IPS-18c (cell line): ENCODE data around the gene RHOC.

Experiments used
- H3K4me3 ChIP-seq: 2 replicates; pipeline ENCODE4 v1.7.0; 2013; ENCODE audit warnings: low read depth, mild to moderate bottlenecking, low read length, moderate library complexity; ENCODE audit not compliant: insufficient read depth
- H3K9me3 ChIP-seq: one replicate; pipeline ENCODE4 v1.6.1; 2013; ENCODE audit warnings: mild to moderate bottlenecking, low read length, moderate library complexity; ENCODE audit not compliant: control insufficient read depth, insufficient read depth

RHOC gene

DNA sequence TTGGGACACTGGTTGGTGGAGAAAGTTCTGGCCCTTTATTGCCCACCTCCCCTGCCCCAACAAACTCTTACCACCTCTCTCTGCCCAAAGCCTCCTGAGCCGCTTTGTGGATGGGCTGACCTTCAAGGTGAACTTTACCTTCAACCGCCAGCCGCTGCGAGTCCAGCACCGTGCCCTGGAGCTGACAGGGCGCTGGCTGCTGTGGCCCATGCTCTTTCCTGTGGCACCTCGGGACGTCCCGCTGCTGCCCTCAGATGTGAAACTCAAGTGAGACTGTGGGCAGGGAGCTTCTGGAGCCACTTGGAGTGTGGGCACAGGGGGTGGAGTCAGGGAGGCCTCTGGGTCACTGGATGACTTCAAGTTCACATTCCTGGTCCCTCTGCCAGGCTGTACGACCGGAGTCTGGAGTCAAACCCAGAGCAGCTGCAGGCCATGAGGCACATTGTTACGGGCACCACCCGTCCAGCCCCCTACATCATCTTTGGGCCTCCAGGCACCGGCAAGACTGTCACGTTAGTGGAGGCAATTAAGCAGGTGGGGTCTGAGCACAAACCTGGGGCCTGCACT, 12.5 kb downstream of the RHOC start:
- no peak overlapping the region for H3K4me3 ChIP-seq
- peaks cover 2% of the 10 kb centered on the region for H3K9me3 ChIP-seq

DNA sequence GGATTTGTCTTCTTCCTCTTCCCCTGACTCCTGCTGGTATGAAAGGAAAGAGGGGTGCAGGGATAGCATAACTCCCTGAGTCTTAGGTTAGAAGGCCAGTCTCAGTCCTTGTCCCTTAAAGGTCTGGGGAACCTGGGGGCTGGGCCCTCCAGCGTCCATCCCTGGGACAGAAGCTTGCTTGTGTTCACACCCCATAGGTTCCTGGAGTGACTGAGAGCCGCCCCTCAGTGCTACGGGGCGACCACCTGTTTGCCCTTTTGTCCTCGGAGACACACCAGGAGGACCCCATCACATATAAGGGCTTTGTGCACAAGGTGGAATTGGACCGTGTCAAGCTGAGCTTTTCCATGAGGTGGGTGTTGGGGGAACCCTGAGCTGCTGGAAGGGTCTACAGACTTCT, 13.1 kb downstream of the RHOC start:
- H3K4me3 ChIP-seq = no peak overlapping the region
- peaks cover 2% of the 10 kb centered on the region for H3K9me3 ChIP-seq

DNA sequence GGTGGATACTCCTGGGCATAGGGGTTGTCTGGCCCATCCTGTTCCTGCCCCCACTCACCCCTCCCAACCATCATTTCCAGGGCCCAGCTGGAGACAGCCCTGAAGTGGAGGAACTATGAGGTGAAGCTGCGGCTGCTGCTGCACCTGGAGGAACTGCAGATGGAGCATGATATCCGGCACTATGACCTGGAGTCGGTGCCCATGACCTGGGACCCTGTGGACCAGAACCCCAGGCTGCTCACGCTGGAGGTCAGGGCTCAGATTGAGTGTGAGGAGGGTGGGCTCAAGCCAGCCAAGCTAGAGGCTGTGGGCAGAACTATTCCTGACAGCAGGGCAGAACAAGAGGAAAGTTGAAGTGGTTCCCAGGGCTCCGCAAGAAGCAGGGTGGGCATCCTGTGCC, 14.2 kb downstream of the RHOC start:
- H3K9me3 ChIP-seq = no peaks in the 10 kb centered on the region
- H3K4me3 ChIP-seq = no peak overlapping the region

DNA sequence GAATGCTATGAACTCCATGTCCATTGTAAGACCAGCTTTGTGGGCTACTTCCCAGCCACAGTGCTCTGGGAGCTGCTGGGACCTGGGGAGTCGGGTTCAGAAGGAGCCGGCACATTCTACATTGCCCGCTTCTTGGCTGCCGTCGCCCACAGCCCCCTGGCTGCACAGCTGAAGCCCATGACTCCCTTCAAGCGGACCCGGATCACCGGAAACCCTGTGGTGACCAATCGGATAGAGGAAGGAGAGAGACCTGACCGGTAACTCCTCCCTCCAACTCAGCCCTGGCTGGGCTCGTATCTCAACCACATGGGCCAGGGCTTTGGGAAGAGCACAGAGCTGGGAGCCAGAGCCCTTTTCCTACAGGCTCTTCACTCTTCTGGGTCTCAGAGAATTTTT, 17.1 kb downstream of the RHOC start:
- Histone ChIP-seq H3K4me3 (no peak overlapping the region), H3K9me3 (no peaks in the 10 kb centered on the region)

DNA sequence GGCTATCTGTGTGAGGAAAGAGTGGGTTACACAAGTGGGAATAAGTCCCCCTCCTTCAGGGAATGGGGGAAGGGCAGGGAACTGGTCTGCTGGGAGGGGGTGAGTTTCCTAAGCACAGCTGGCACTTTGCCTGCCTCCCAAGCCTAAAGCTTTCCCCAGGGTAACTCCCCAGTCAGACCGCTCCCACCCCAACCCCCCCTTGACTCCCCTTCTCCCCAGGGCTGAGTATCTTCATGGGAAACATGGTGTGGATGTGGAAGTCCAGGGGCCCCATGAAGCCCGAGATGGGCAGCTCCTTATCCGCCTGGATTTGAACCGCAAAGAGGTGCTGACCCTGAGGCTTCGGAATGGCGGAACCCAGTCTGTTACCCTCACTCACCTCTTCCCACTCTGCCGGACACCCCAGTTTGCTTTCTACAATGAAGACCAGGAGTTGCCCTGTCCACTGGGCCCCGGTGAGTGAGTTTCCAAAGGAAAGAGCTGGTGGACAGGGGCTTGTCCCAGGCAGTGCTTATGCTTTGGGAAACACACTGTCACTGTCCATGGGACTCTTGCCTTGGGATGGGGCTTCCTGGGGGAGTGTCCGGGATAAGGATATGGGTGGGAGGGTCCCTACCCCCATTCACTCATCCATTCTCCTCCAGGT, 17.6 kb downstream of the RHOC start:
- H3K4me3 ChIP-seq = no peak overlapping the region
- no peaks in the 10 kb centered on the region for H3K9me3 ChIP-seq

DNA sequence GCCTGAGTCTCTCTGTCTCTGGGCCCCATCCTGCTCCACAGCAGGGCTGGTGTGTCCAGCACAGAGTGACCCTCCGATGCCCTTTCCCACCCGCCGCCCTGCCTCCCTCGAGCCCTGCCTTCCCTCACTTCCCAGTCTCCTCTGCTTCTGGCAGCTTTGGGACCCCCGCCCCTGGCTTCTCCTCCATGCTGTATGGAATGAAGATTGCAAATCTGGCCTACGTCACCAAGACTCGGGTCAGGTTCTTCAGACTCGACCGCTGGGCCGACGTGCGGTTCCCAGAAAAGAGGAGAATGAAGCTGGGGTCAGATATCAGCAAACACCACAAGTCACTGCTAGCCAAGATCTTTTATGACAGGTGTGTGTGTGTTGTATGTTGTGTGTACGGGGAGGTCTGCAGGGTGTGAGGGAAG, 18.1 kb downstream of the RHOC start:
- H3K4me3 ChIP-seq = no peak overlapping the region

DNA sequence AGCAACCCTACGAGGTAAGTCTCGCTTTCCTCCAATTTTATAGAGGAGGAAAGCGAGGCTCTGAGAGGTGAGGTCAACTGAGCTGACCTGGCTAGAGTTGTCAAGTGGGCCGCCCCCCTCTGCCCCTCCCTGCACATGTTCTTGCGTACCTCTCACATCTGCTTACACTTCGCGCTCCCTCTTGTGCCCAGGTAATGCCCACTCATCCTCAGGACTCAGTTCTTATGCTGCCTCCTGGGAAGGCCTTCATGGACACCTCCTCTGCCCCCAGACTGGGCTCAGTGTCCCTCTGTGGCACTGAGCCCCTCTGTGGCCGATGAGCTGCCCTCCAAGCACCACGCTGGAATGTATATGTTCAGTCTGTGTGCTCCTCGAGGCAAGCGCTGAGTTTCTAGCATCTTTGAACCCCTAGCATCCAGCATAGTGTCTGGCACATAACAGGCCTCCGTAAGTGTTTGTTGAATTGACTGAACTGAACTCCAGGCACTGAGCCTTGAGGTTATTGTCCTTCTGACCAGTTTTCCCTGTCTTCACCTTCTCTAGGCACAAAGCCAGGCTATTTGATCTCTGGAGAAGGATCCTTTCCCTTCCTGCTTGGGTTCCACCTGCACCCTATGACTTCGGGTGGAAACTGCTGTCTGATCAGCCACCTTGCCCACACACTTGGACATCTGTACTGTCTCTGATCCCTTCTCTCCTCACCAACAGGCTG, 19.0 kb downstream of the RHOC start:
- Histone ChIP-seq H3K4me3 (no peak overlapping the region), H3K9me3 (no peaks in the 10 kb centered on the region)

More for the DNA sequence above, 18.1 kb downstream of the RHOC start:
- no peaks in the 10 kb centered on the region for H3K9me3 ChIP-seq

DNA sequence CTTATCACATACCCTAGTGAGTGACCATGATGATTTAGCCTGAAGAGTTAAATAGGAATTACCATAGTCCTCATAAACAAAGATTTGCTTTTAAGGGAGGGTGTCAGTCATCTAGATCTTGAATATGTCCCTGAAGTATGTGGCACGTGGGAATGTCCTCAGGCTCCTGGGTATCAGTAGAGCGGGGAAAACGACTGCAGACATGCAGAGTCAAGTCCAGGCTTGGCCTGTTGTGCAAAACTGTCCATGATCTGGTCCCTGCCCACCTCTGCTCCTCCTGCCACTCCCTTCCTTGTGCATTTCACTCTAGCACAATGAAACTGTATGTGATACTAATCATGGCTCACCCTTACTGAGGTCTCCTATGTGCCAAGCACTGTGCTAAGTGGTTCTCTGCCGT, 19.6 kb downstream of the RHOC start:
- Histone ChIP-seq H3K9me3 (no peaks in the 10 kb centered on the region), H3K4me3 (no peak overlapping the region)

DNA sequence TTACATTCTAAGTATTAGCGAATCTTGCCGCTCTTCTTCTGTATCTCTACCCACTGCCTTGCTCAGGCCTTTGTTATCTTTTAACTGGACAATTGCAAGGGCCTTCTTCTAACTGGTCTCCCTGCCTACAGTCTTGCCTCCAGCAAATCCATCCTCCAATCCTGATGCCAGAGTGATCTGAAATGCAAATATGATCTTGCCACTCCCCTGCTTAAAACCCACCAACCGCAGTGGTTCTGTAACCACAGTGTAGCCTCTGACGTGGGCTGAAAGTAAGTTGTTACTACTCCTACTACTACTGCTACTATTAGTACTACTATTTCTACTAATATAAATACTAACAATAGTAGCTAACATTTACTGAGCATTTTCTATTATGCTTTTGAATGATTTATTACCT, 20.1 kb downstream of the RHOC start:
- Histone ChIP-seq H3K4me3 (no peak overlapping the region), H3K9me3 (no peaks in the 10 kb centered on the region)

DNA sequence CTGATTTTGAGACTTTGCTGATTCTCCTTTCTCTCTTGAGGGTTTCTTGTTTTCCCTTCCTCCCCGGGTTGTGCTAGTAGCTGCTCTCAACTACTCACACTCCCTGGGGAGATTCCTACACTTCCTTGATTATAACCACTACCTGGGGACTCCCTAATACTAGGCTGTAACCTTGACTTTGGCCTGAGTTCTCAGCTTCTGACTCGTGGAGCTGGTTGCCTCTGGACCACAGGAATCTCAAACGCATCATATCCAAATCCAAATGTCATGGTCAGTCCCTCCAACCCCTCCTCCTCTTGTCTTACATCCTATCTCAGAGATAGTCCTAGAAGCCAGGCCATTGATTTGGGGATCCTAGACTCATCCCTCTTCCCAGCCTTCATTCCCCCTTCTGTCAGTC, 20.5 kb downstream of the RHOC start:
- Histone ChIP-seq H3K4me3 (no peak overlapping the region), H3K9me3 (no peaks in the 10 kb centered on the region)

DNA sequence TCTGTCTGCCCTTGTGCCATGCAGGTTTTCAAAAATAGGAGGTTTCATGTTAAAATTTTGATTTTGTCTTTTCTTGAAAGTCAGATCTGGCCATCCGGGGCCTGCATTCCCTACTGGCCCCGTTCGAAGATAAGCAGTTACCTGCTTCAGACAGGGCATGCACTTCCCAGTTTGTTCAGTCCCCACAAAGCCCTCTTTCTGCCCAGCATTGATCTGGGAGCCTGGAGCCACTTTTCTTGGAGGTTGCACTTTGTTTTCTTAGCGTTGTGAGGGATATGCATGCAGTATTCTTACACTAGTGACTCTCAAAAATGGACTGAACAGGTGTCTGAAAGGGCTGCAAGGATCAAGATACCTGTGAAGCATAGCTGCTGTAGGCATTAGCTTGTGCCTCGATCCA, 21.0 kb downstream of the RHOC start:
- no peak overlapping the region for H3K4me3 ChIP-seq
- H3K9me3 ChIP-seq = no peaks in the 10 kb centered on the region

DNA sequence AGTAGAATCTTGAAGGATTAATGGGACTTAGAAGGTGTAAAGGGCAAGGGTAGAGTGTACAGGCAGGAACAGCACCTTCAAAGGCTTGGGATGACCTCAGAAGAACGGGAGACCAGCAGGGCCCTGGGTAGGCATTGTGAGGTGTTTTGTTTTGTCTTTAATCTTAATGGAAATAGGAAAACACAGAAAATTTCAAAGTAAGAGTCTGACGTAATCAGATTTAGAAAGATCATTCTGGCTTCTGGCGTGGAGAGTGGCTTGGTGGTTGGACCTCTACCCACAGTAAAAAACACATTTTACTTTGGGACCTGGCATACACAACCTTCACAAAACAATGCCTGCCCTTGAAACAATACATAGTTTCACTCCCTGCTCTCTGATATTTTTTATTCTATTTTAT, 28.3 kb downstream of the RHOC start:
- Histone ChIP-seq H3K4me3 (no peak overlapping the region), H3K9me3 (no peaks in the 10 kb centered on the region)

DNA sequence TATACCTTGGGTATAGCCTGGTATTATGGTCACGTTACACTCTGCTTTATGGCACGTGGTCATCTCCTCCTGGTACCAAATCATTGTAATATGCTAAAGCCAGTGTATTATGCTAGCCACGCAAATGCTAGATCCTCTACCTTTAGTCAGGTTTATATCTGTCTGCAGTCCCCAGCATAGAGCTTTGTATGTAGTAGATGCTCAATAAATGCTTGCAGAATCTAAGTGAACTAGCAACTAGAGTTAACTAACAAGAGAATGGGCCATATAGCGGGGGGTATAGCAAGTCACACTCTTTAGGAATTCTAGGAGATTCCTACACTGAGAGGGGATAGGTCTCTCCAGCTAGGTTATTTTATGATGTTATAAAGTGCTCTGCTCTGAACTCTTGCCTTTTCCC, 29.4 kb downstream of the RHOC start:
- H3K9me3 ChIP-seq = no peaks in the 10 kb centered on the region

DNA sequence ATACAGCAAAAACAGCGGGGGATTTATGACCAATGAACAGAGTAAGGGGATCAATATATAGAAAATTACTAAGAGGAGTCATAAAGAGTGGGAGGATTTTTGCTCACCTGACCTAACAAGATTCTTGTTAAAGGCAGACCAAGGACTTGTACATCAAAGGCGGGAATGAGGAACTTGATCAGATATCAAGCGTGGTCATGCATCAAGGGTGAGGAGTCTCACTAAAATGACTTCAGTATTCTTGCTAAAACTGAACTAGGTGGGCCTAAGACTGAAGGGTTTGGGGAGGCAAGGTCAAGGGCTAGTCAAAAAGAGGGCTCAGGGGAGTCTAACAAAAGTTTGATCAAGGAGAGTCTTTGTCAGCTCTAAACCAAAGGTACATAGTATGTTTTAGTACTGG, 30.4 kb downstream of the RHOC start:
- no peak overlapping the region for H3K4me3 ChIP-seq
- no peaks in the 10 kb centered on the region for H3K9me3 ChIP-seq

More for the DNA sequence above, 29.4 kb downstream of the RHOC start:
- H3K4me3 ChIP-seq = no peak overlapping the region

DNA sequence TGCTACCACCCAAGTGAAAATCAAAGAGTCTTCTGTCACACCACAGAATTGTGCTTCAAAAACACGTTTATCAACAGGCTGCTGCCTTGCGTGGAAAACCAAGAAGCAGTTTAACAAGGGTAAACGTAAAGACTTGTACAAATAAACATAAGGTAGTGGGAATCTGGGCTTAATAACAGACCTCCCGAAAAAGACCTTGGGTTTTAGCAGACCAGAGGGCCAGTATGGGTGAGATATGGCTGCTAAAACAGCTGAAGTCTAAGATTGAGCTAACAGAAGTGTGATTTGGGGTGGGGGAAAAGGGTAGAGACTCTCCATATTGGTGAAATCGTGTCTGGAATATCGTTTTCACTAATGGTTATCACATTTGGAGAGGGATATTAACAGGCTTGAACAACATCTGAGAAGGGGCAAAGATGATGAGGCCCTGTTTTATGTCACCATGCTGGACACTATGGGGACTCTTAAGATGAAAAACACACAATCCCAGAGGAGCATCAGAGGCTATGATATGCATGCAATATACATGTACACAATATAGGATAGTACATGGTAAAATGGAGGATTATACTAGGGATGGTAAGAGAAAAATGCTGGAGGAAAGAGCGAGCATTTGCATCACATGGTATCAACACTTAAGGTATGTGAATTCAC, 31.1 kb downstream of the RHOC start:
- Histone ChIP-seq H3K9me3 (no peaks in the 10 kb centered on the region), H3K4me3 (peak overlapping the region; percentile 74)

DNA sequence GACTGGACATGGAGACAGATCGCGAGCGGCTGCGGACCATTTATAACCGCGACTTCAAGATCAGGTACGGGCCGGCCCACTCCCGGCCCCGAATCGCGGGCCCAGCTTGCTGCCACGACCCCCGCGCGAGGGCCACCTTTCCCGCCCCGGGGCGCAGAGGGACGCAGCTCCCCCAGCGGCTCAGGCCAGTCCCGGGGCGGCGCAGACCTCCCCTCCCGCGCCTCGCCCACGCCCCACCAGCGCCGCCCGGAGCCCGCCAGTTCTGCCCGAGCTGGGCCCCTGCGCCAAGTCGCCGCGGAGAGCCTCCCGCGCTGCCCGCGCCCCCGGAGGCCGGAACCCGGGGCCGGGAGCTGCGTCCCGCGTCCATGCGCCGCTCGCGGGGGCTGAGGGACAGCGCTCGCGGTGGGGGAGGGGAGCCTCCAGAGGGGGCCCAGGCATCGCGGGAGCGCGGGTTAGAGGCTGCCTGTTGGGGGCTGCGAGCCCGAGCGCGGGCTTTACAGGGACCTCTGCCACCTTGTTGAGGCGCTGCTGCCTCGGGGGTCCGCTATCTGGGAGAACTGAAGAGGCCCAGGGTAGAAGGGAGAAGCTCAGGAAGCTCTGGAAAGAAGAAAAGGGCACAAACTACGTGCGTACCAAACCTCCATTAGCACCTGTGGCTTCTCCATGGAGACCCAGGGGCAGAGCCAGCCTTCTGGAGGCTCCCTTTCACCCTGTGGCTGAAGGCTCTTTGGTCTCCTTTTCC, 31.8 kb downstream of the RHOC start:
- H3K4me3 ChIP-seq = peak overlapping the region; percentile 74

DNA sequence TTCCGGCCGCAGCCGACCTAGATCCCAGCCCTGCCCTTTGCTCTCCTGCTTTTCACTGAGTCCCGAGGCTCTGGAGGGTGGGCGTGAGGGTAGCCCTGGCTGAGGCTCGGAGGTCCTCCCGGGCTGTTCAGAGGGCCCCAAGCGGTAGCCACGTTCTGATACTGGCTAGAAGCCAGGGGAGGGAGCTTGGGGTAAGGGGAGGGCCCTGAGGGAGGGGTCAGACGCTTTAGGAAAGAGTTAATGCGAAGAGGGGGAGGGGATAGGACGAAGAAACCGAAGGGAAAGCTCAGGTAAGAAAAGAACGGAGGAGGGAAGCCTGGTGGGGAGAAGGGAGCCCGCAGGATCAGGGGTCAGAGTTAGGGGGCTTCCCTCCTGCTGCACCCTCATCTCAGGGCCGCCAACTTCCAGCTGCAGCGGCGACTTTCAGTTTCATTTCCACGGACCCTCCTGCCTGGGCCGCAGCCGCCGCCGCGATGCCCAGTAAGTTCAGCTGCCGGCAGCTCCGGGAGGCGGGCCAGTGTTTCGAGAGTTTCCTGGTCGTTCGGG, 32.4 kb downstream of the RHOC start, which contains the start of gene MOV10:
TSS of gene MOV10 (plus strand) at position 220 of the 546 bp plus-strand sequence. CDS start at position 474, 254 bp downstream.
- H3K4me3 ChIP-seq = peak within 1 kb of the TSS; percentile 74

More for the DNA sequence above, 31.8 kb downstream of the RHOC start:
- H3K9me3 ChIP-seq = no peaks in the 10 kb centered on the region

More for the DNA sequence above, 32.4 kb downstream of the RHOC start, which contains the start of gene MOV10:
- no peaks in the 10 kb centered on the region for H3K9me3 ChIP-seq
